Measurements from ENCODE around the gene JAKMIP2.

DNA sequence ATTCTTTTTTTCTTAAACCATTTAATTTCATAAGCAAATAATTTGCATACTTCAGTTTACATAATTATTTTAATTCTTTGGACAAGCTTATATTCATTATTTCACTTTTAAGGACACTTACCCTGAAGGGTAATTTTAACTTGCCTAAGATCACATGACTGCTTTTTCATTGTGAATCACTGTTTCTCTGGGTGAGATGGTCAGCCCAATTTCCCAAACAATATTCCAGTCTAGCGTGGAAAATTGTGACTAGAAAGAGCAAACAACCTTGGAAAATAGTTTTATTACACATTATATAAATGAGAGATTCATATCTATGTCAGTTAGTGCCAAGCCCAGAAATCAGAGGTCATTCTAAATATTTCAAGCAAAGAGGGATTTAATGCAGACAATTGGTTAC, 21.4 kb upstream of the JAKMIP2 start:
- TF ChIP-seq EZH2 (IDR thresholded peaks at IDR 0.05; ENCODE audit: borderline replicate concordance, low read length) = no peak
- TF ChIP-seq, protein P1, sequence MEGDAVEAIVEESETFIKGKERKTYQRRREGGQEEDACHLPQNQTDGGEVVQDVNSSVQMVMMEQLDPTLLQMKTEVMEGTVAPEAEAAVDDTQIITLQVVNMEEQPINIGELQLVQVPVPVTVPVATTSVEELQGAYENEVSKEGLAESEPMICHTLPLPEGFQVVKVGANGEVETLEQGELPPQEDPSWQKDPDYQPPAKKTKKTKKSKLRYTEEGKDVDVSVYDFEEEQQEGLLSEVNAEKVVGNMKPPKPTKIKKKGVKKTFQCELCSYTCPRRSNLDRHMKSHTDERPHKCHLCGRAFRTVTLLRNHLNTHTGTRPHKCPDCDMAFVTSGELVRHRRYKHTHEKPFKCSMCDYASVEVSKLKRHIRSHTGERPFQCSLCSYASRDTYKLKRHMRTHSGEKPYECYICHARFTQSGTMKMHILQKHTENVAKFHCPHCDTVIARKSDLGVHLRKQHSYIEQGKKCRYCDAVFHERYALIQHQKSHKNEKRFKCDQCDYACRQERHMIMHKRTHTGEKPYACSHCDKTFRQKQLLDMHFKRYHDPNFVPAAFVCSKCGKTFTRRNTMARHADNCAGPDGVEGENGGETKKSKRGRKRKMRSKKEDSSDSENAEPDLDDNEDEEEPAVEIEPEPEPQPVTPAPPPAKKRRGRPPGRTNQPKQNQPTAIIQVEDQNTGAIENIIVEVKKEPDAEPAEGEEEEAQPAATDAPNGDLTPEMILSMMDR (conservative IDR thresholded peaks at IDR 0.05 in 1 of 2, IDR thresholded peaks at IDR 0.05 in 1 of 2; ENCODE audit: extremely low read depth in 1 of 2, insufficient read depth in 1 of 2, low read depth in 1 of 2, low read length in 2 of 2) = no peak

Measured in mammary epithelial cell (primary cell).